Tibial nerve (tissue), 4 donors: Measurements from ENCODE around the gene RNASE7. TPM values are rescaled to one million over a fixed set of nuclear protein-coding genes. Genes with fewer than 3 reads are reported as not detected.

Experiments
- DNase-seq, 2 donors: peaks; one replicate each; pipeline ENCODE4 v3.0.0-alpha.2; 2019; ENCODE audit warnings: low spot score in 2 of 2
- H3K27ac ChIP-seq, 4 donors: fragments of 200-600 bp; sonication (generic) in 3 of 4; one replicate each; pipeline ENCODE4 v1.5.1; 2017 to 2019; ENCODE audit warnings: mild to moderate bottlenecking in 1 of 4
- H3K27me3 ChIP-seq, 2 donors: fragments of 200-600 bp; sonication (generic) in 1 of 2; one replicate each; pipeline versions ENCODE4 v1.5.1 to v1.6.0; 2017 to 2019
- H3K36me3 ChIP-seq, 3 donors: fragments of 200-600 bp; sonication (generic); one replicate each; pipeline ENCODE4 v1.5.1; 2018 to 2019
- H3K4me1 ChIP-seq, 4 donors: fragments of 200-600 bp; sonication (generic) in 3 of 4; one replicate each; pipeline ENCODE4 v1.5.1; 2017 to 2019
- H3K4me3 ChIP-seq, 4 donors: fragments of 200-600 bp; sonication (generic) in 3 of 4; one replicate each; pipeline ENCODE4 v1.5.1; 2017 to 2019; ENCODE audit warnings: mild to moderate bottlenecking in 1 of 4, moderate library complexity in 1 of 4
- H3K9me3 ChIP-seq, 4 donors: fragments of 200-600 bp; sonication (generic) in 3 of 4; one replicate each; pipeline ENCODE4 v1.5.1; 2017 to 2019
- CTCF ChIP-seq, 5 experiments: fragments of 200-600 bp in 3 of 5; fragments of 450-650 bp in 2 of 5; sonication (generic) in 3 of 5; IDR thresholded peaks; one replicate each; pipeline ENCODE4 v1.5.1; 2016 to 2019; ENCODE audit warnings: antibody characterized with exemption in 5 of 5, mild to moderate bottlenecking in 3 of 5, moderate library complexity in 2 of 5
- EP300 ChIP-seq, 2 donors: sonication (generic); formaldehyde crosslinking; IDR thresholded peaks; one replicate each; pipeline ENCODE4 v1.6.1; 2017; ENCODE audit warnings: antibody characterized with exemption in 2 of 2, mild to moderate bottlenecking in 1 of 2
- POLR2A ChIP-seq, 2 donors: fragments of 450-650 bp; IDR thresholded peaks; one replicate each; pipeline ENCODE4 v1.6.1; 2017; ENCODE audit warnings: antibody characterized with exemption in 2 of 2, mild to moderate bottlenecking in 2 of 2, moderate library complexity in 2 of 2
- WGBS, 2 donors: methylation state at CpG; one replicate each; pipeline ENCODE4 v1.1.5; 2018; 5-methylcytosine and 5-hydroxymethylcytosine counted together
- total RNA-seq, 4 donors: library from RNA; depleted of rRNA; stranded (reverse); fragments of >200 nt; gene quantifications; one replicate each; pipeline ENCODE4 v1.1.0, GENCODE V29; 2016

Gene RNASE7
- total RNA-seq, 4 donors from 2014 or later = not detected

- H3K27me3 ChIP-seq = no peaks in the 10 kb centered on the region
- WGBS, 2 donors = 0% methylated on average over 4 of the region's 4 CpGs
- TF ChIP-seq POLR2A (IDR thresholded peaks at IDR 0.05) = peak in 1 of 2 donors; percentile 19
- peak in 1 of 2 donors; percentile 72 for TF ChIP-seq EP300 (IDR thresholded peaks at IDR 0.05)
- peak; percentile 90 to 97 (median 94) for TF ChIP-seq CTCF (IDR thresholded peaks at IDR 0.05)
- no peaks in the 10 kb centered on the region for H3K9me3 ChIP-seq
- peak; percentile 78 to 95 for DNase-seq
- H3K27ac ChIP-seq = peak overlapping the region in 1 of 4 donors; percentile 61
- peaks cover 0 to 50% (median 4%) of the 10 kb centered on the region in 4 donors for H3K4me1 ChIP-seq
- H3K4me3 ChIP-seq = no peak overlapping the region
- peaks cover 0 to 38% (median 0%) of the 10 kb centered on the region in 3 donors for H3K36me3 ChIP-seq
Measured at GRCh38 chr14:21014761-21015190, 27.4 kb upstream of the RNASE7 start.

GRCh38 chr14:21015312-21015711, 26.9 kb upstream of the RNASE7 start:
- no peak for DNase-seq
- Histone ChIP-seq H3K27me3 (no peaks in the 10 kb centered on the region), H3K9me3 (no peaks in the 10 kb centered on the region), H3K4me3 (no peak overlapping the region), H3K36me3 (peaks cover 0 to 44% (median 2%) of the 10 kb centered on the region in 3 donors), H3K4me1 (peaks cover 0 to 54% (median 4%) of the 10 kb centered on the region in 4 donors), H3K27ac (peak overlapping the region in 2 of 4 donors; percentile 32 to 61)
- no peak for TF ChIP-seq CTCF (IDR thresholded peaks at IDR 0.05)
- TF ChIP-seq POLR2A (IDR thresholded peaks at IDR 0.05) = no peak
- no peak for TF ChIP-seq EP300 (IDR thresholded peaks at IDR 0.05)
- WGBS, 2 donors = 50 to 55% methylated on average over 6 of the region's 6 CpGs

DNA sequence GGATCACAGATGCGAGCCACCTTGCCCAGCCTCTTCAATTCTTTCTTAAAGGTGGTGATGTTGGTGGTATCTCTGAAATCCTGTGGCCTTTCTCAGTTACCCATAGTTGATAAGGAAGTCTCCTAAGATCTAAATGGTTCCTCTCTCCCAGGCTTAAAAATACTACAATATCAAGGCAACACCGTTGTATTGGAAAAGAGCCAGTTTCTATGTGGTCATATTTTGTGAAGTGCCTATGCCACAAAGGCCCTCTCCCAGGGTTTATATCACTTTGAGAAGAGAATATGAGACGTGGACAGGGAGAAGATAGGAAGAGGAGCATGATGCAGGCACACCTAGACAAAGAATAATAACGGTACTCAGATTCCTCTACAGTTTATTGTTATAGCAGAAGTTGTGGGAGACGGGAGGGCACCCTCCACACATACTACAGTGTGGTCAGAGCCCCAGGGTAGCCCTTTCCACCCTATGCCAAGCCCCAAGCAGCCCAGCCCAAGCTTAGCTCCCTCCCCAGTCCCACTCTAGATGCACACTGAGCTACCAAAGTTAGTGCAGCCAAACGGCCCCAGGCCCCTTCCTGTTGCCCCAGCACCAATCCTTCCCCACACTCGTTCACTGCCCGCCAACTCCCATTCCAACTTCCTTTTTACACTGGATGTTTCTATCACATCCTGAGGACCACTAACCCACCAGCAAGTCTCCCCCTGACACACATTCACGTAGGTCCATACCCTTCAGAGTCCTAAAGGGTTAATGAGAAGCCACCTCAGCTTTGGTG, 25.6 kb upstream of the RNASE7 start:
- 53 to 55% methylated on average over 9 of the region's 9 CpGs for WGBS, 2 donors
- H3K36me3 ChIP-seq = peaks cover 0 to 56% (median 2%) of the 10 kb centered on the region in 3 donors
- no peak overlapping the region for H3K4me3 ChIP-seq
- peak overlapping the region in 2 of 4 donors; percentile 24 to 41 for H3K27ac ChIP-seq
- H3K9me3 ChIP-seq = no peaks in the 10 kb centered on the region
- DNase-seq = no peak
- TF ChIP-seq CTCF (IDR thresholded peaks at IDR 0.05) (no peak), EP300 (IDR thresholded peaks at IDR 0.05) (no peak)
- peaks cover 0 to 67% (median 7%) of the 10 kb centered on the region in 4 donors for H3K4me1 ChIP-seq
- H3K27me3 ChIP-seq = no peaks in the 10 kb centered on the region

DNA sequence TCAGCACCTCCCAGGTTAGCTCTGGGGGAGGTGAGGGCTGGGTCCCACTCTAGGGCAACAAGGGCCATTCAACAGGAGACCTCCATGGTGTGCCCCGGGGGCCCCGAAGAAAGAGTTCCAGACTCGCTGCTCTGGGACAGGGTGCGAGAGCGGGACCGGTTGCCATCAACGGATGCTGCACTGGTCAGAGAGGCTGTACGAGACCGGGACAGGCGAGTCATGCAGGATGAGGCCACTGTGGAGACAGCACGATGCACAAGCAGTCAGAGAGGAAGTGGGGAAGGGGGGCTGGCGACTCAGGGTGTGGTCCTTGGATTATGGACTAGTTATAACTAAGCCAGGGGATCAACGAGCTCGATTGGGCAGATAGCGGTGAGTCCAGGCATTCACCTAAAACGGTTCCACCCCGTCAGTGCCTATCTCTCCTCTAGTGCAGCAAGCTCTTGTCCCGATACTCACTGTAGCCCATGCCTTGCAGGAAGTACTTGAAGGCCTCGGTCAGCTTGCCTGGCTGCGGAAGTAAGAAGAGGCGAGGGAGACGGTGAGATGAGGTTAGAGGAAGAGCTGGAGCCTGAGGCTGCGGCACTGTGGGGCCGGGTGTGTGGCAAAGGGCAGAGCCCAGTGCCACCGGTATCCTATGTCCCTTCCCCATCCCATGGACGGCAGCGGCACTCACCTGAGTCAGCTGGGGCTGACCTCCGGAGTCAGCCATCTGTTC, 24.5 kb upstream of the RNASE7 start:
- peaks cover 0 to 78% (median 7%) of the 10 kb centered on the region in 4 donors for H3K4me1 ChIP-seq
- no peak for TF ChIP-seq EP300 (IDR thresholded peaks at IDR 0.05)
- no peak for TF ChIP-seq CTCF (IDR thresholded peaks at IDR 0.05)
- no peak for TF ChIP-seq POLR2A (IDR thresholded peaks at IDR 0.05)
- H3K9me3 ChIP-seq = no peaks in the 10 kb centered on the region
- DNase-seq = no peak
- H3K4me3 ChIP-seq = no peak overlapping the region
- H3K27me3 ChIP-seq = no peaks in the 10 kb centered on the region
- peak overlapping the region in 1 of 4 donors; percentile 43 for H3K27ac ChIP-seq
- H3K36me3 ChIP-seq = peaks cover 0 to 65% (median 2%) of the 10 kb centered on the region in 3 donors
- WGBS, 2 donors = 70% methylated on average over 28 of the region's 28 CpGs

DNA sequence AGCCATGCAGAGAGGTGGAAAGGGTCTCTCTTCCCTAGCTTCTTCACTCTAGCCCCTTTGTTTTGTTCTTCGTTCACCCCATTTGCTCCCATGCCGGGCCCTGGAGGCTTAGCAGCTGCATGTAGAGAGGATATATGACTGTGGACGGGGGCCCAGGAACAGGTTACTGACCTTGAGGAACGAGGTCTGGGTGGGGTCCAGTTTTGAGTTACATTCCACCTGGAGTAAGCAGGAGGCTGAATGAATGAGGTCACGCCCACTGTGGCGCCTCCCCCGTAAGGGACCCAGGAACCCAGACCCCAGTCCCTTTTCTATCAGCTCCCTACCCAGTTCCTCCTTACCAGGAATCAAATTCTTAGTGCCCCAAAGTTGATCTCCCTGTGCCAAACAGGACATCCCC, 23.9 kb upstream of the RNASE7 start:
- TF ChIP-seq CTCF (IDR thresholded peaks at IDR 0.05) (no peak), EP300 (IDR thresholded peaks at IDR 0.05) (no peak), POLR2A (IDR thresholded peaks at IDR 0.05) (no peak)
- no peaks in the 10 kb centered on the region for H3K27me3 ChIP-seq
- no peak for DNase-seq
- H3K4me3 ChIP-seq = no peak overlapping the region
- peak overlapping the region in 1 of 4 donors; percentile 62 for H3K27ac ChIP-seq
- H3K4me1 ChIP-seq = peaks cover 0 to 84% (median 8%) of the 10 kb centered on the region in 4 donors
- WGBS, 2 donors = 74 to 86% methylated on average over 7 of the region's 7 CpGs
- H3K9me3 ChIP-seq = no peaks in the 10 kb centered on the region
- peaks cover 0 to 65% (median 2%) of the 10 kb centered on the region in 3 donors for H3K36me3 ChIP-seq
